DMS53 (cell line): ENCODE data around the gene C13orf46.

Source experiments
- DNase-seq: peaks from one replicate; lab custom pipeline; 2025; lab: John Stamatoyannopoulos, UW

Gene C13orf46

DNA sequence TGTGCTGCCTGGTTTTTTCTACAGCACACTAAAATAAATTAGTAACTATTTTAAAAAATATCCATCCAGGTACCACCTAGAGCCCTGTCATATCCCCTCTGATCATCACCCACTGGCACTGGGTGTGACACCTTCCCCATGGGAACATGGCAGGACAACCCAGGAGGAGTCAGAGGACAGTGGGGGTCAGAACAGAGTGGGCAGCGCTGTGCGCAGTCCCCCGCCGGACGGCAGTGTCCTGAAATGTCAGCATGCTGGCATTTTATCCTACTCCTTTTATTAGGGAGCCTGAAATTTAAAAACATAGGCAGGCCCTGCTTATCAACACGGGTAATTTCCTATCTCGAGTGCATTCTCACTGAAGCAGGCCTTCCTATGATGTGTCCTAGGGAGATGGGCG lies 67.9 kb downstream of the C13orf46 start:
- no peak for DNase-seq

GRCh38 chr13:113905018-113905417 lies 68.9 kb downstream of the C13orf46 start:
- DNase-seq, result no peak

- DNase-seq, result peak; percentile 64
Measured at GRCh38 chr13:113904411-113904810, 69.5 kb downstream of the C13orf46 start.

DNA sequence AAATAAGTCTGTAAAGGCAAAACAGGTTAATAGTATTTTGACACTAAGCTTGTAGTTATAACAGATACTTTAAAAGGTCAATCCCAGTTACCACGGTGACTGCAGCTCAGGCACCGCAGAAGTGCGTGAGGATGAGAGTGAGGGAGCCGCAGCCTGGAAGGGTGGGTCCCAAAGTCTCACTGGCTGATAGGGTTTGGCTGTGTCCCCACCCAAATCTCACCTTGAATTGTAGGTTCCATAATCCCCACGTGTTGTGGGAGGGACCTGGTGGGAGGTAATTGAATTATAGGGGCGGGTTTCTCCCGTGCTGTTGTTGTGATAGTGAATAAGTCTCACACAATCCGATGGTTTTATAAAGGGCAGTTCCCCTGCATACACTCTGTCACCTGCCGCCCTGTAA lies 70.0 kb downstream of the C13orf46 start:
- no peak for DNase-seq
